OCI-M1 (cell line): ENCODE results near the gene LAMC2.
A peak's percentile ranks its signal among the peaks of the same experiment; 100 is the strongest.
"Not testable (repeated sequence)": the region's sequence is repeated elsewhere in the genome, so short reads cannot be mapped to it uniquely, and the experiment has no call there.

ENCODE experiments used
- DNase-seq: peaks from one replicate; lab custom pipeline; 2025; lab: John Stamatoyannopoulos, UW

The LAMC2 gene

DNA sequence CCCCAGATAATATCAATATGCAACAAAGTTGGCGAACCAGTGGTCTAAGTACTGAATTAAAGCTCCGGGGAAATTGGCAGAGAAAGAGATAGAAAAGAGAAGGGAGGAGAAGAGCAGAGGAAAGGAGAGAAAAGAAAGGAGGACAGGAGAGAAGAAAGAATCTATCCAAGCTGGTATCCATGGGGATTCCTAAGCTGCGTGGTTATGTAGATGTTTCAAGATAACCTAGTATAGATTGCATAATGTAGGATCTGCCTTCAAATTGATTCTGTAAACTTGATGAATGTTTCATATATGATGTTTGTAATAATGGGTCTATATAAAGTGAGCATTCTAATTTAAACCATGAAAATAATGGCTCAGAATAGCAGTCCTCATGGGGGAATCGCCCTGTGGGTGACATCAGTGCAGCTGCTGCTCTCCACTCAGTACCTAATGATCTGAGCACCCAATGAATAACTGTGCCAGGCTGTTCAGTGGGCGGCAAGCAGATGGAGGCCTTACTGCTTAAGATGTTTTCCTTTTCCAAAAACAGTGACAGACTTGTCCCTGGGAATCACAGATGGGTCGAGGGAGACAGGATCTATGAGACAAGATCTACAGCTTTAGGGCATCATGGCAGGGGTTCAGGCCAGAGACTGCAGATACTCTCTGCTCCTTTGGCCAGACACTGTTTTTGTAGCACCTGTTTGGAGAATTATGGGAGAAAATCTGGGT is 78.0 kb downstream of the LAMC2 start:
- DNase-seq: no peak

DNA sequence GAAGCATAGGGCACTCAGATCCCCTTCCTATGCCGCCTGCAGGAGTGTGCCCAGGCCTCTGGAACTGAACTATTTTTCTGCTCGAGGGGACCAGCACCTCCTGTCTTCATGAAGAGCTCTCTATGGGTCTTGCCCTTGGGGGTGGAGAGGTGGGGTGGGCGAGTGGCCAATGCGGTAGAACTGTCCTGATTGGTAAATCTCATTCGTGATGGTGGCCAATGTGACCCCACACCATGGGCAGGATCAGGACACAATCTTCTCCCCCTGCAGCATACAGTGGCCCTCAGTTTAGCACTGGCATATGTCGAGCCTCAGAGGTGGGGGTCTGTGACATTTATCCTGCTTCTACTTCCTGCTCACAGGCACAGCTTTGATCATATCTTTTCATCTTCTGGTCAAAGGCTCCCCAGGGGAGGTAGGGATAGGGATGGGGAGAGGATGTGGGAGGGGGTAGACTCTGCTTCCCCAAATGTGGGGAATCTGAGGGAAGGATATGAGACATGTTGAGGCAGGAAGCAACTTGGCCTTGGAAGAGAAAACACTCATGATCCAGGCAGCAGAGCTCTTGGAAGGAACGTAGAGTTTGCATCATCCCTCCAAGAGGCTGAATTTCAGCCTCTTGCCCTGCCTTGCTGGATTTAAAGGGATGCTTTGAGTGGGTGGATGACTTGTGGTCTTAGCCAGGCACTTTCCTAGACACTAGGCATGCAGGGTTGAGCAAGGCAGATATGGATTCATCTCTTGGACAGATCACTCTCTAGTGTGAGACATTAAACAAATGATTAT is 81.8 kb downstream of the LAMC2 start:
- no peak for DNase-seq

DNA sequence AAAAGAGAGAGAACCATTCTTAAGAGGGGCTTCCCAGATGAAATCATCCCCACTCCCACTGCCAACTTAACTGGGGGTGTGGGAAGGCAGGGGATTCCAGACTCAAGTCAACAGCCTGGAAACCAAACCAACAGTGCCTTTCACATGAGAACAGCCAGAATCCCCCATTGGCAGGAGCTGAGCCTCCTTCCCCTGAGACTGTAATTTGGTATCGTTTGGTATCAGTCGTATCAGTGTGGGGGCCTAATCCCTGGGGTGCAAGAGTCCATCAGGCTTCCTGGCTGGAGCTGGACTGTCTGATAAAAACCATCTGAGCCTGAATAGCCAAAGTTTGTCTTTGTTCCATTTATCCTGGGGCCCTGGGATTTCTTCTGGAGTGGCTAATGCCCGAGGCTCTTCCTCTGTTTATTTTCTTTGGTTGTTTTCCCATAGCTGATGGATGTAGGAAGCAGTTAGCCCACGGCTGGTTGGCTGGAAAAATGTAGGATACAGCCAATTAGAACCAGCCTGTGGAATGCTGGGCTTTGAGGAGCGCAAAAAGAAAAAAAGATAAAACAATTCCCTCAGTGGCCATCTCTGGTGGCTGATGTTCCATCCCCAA is 84.6 kb downstream of the LAMC2 start:
- DNase-seq: no peak

DNA sequence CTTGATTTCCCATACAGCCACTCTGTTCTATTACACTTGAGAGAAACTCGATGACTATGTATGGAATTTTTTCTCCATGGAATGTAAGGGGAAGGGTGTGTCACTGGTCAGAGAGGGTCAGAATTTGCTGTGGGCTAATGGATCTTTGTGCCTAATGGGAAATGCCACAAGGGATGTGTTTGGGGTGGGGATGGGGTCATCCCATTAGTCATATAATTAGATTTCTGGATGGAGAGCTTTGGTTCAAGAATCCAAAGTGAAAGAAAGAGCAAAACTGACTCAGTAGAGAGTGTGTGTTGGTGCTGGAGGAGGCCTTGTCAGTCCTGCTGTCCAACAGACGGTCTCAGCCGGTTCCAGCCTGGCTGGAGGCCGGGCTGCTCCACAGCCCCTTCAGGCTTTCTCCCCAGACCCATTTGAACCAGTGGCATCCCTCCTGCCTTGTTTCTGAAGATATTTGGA is 86.4 kb downstream of the LAMC2 start:
- no peak for DNase-seq

DNA sequence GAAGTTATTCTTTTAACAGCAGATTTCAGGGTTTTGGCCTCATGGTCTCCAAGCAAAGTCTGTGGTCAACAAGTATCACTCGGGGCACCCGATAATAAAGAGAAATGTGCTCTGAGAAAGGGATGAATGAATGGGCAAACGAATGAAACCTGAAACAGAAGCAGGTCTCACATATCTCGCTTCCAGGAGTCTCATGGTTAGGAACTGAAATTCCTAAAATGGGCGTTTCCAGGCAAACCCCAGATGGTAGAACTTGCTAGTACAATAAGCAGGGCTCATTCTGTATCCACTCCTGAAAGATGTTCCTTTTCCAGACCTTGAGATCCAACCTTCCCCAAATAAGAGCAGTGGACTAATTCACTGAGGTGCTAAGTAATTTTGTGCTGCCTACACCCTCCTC is 87.2 kb downstream of the LAMC2 start:
- DNase-seq: no peak

DNA sequence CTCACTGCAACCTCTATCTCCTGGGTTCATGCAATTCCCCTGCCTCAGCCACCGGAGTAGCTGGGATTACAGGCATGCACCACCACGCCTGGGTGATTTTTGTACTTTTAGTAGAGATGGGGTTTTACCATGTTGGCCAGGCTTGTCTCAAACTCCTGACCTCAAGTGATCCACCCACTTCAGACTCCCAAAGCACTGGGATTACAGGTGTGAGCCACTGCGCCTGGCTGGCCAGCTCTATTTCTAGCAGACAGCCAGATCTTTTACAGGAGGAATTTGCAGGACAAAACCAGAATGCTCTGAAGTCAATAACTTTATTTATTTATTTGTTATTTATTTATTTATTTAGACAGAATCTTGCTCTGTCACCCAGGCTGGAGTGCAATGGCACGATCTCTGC is 87.9 kb downstream of the LAMC2 start:
- DNase-seq: not testable (repeated sequence)

DNA sequence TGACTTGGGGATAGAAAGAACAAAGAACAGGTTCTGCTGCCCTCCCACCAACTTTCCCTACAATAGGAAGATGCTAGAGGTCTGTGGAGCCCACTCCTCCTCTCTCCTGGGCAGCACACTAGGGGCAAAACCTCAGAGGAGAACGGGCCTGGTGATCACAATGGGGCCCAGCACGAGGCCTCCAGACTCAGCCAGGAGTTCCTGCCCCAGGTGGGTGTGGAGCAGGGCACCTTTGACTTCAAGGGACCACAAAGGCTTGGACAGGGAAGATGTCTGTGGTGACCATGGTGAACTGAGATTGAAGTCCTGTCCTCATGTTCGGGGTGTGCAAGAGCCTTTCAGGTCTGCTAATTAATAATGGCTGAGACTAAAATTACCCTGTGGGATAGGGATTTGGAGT is 88.8 kb downstream of the LAMC2 start:
- DNase-seq: no peak

DNA sequence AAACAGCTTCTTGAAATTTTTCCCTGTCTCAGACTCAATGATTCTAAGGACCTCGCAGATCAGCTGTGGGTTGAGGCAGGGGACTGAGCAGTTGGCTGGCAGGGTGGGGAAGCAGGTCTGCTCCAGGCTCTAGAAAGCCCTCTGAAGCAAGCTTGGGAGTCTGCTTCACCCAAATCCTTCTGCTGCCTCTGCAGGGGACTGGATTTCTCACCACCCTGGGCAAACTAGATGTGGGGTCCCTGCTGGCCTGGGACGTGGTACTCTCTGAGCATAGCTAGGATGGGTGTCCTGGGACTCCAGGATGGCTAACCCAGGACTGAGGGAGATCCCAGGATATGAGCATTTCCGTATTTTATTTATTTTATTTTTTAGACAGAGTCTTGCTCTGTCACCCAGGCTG is 89.3 kb downstream of the LAMC2 start:
- no peak for DNase-seq

DNA sequence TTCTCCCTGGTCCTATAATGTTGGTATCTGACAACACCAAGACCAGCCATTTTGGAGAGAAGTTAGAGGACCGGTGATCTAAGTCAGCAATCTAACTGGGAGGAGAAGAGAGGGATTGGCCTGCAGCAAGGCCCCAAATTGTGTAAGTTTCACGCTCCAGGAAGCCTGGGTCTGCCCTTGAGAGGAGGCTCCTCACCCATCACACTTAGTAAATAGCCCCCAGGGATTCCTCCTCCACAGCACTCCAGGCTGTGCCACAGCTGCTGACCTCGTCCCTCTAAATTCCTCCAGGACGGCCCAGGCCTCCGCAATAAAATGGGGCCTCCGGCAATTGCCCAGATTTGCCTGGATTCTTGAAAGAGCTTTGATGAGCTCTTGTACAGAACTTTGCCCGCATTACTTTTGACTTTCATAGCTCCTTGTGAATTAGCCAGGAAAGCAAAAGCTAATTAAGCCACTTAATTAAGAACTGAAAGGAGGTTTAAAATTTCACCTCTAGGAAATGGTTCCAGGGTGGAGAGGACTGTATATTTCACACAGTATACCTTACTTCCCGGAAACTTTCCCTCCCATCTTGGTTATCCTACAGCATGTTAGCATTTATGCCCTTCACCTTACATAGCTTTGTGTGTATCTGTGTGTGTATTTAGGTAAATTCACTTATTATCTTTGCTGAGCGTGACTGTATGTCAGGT is 90.5 kb downstream of the LAMC2 start:
- no peak for DNase-seq

DNA sequence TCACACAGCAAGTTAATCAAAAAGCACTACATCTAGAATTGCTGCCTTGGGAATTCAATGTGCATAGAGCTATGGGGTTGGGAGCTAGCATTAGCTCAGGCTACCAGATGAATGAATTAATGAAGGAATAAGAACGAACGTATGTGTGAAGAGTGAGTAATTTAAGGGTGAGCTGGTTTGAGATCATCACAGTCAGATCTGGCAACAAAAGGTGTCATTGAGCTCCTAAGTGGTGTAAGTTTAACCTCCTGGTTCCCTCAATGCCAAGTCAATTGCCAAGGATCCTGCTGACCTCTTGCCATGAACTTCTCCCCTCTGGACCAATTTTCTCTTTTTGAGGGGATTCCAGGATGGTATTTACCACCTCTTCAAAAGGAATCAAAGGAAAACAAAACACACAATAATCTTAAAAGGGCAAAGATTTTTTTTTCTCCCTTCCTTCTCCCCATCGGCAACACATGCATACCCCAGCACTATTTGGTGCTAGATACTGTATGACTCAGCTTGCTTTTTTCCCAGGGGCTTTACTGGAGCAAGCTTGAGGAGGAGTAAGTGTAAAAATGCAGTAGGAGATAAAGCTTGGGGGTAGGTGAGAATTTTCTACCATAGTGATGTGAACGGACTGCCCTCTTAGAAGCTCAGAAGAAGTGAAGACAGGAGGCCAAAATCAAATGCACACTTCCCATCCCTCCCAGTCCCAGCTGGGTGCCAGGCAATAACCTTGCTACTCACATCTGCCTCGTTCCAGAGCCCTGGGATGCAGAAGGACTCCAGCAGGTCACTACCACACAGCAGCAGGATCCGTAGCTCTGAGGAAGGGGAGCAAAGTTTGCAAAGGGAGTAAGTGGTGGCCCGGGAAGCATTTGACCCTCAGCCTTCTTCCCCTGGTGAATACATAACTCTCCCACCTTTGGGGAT is 92.0 kb downstream of the LAMC2 start:
- DNase-seq: no peak

DNA sequence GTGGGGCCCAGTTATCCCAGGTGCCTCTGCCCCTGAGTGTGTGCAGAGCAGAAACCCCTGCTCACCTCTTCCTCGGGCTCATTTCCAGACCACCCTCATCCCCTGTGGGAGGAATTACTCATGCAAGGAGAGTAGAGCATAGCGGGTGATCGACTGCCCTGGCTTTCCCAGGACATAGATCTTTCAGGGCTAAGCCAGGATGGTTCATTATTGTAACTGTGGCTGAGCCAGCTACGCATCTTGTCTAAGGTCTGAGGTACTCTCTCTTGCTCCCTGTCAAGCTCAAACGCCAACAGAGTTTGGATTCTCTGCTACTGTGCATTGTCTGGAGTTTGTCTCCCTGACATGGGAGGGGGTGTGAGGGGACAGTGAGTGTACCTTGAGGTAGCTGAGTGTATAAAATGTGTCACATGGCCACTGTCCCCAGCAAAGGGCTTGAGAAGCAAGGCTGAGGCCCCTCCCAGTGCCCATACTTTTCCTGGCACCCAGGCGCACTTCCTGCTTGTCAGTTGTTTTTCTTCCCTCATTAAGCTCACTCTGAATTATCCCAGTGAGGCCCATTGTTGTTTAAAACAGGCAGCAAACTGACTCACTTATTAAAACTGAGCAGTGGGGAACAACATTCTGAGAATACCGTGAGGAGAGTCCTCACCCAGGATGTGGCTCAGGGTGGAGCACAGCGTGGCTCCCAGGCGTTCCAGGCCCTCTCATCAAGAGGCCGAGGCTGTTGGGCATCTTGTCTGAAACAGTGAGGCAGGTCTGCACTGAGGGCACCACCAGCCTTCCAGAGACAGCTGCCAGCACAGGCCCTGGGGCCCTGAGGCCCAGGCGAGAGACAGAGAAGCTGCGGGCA is 92.9 kb downstream of the LAMC2 start:
- no peak for DNase-seq

DNA sequence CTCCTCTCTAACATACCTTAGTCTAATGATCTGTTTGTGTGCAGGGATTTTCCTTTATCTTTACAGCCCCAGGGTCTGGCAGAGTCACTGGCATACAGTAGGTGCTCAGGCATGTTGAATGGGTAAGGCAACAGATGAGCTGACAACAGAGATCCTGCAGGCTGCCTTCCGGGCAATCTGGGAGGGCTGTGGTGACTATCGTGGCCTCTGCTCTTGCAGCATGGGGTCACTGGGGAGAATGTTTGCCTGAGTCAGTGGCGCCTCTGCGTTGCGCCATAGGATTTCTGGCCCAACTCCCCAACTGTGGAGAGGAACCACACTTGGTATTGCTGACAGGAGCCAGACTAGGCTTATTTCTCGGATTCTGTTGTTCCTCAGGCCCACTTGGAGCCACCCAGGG is 93.8 kb downstream of the LAMC2 start:
- no peak for DNase-seq

DNA sequence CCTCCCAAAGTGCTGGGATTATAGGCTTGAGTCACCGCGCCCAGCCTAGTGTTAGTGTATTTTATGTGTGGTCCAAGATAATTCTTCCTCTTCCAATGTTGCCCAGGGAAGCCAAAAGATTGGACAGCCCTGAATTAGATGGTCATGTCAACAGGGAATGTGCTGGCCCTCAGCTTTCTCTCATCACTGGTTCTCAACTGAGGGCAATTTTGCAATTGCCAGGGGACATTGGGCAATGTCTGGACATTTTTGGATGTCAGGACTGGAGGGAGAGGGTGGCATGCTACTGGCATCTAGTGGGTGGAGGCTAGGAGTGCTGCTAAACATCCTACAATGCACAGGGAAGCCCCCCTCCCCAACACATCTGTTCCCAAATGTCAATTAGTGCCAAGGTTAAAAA is 95.0 kb downstream of the LAMC2 start:
- DNase-seq: peak; percentile 53

DNA sequence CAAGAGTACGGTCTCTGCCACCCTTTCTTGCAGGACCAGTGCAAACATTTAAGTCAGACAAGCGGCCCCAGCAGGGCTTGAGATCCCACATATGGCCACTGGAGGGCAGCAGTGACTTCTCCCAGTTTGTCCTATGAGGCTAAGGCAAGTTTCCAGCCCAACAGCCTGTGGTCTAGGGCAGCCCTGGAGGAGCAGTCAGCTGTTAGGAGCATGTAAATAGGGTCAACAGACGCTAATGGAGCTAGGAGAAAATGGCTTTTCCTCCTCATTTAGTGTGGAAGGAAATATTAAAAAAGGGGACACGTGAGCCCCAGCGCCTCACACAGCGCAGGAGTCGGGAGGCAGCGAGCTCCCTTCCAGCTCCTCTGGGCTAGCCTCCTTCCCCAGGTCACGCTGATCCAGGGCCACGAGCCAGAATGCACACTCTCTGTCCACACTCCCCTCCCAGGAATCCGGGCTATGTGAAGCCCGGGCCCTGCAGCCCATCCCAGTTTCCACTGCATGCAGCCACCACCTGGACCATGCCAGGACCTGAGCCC is 95.6 kb downstream of the LAMC2 start:
- peak; percentile 93 for DNase-seq

DNA sequence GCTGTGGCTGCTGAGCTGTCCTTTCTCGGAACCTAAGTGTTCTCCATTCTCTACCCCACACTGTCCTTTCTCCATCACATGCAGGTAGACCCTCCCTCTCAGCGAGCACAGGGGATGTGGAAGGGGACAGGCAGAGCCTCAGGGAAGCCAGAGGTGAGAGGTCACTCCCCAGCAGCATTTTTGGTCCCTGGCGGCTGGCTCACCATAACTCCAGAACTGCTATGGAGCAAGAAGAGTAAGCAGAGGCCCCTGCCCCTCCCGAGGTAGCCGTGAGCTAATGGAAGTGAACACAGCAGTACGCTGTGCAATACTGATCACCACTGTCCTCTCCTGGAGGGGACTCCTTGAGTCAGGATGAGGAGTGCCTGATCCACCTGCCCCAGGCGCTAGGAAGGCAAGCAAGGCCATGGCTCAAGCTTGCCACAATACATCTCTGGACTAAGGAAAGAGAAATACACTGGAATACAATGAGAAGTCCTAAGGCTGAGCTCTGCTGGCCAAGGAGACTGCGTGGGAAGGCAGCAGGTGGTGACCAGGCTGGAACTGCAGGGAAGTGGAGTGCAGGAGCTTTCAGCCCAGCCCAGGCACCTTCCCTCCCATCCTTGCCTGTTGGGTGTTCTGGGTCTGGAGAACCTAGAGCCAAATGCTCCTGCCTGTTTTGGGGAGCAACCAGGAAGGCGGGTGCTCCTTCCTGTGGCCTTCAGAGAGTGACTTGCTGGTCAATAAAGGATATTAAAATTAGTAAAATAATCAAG is 96.2 kb downstream of the LAMC2 start:
- no peak for DNase-seq

DNA sequence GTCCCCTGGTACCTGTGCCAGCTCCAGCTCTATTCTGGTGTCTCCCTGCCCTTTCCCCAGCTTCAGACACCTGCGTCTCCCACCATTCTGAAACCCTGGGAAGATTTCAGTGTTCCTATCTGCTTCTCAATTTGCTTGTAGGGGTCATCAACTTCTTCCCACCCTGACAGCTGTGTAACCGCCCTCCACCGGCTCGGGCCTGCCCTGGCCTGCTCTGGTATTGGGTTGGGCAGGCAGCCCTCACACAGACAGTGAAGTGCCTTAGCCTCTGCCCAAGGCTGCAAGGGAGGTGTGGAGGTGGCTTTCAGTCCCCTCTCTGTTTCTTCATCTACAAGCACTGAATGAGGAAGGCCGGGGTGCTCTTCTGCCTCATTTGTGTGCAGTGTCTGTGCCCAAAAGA is 97.2 kb downstream of the LAMC2 start:
- DNase-seq: no peak

DNA sequence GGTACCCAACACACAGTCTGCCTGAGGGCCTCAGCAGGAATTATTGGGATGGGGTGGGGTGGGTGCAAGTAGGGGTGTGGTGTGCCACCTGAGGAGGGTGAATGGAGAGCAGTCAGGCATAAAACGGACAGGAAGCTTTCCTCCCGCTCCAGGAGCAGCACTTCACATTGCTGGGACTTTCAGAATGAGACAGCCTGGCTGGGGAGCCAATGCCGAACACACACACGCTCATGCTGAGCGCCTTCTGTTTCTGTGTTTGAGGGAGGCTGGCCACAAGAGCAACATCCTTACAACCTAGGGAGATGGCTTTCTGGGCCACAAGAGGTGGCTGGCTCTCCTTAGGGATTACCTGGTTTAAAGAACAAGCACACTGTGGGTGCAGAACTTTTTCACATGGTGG is 98.0 kb downstream of the LAMC2 start:
- no peak for DNase-seq

DNA sequence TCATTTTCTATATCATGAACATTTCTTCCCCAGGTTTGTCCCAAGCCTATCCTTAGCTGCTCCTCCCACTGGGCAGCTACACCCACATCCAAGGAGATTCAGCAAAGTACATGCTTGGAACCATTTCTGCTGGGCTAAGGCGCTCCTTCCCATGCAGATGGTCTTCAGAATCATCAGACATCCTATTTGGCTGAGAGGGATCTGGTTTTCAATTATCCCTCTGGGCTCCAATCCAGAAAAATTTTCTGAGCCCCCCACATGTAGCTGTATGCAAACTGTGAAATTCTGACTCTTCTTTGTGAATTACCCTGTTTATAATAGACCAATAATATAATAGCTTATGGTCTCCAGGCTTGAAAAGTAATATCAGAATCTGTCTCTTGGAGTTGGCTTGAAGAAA is 99.2 kb downstream of the LAMC2 start:
- no peak for DNase-seq

DNA sequence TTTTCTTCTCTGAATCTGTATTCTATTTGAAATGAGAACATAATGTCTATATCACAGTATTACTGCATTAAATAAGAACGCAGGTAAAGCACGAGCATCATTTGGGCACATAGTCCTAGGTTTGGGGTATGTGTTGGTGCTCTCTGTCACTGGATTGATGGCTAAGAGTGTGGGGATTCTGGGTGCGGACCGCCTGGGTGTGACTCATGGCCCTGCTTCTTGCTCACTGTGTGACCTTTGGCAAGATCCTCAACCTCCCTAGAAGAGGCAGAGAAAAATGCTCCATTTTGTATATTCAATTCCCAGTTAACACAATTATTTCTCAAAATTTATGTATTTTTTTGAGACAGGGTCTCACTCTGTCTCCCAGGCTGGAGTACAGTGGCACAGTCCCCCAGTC is 99.7 kb downstream of the LAMC2 start:
- DNase-seq: no peak
